B cell (primary cell): ENCODE data around the gene ARSJ.

Source experiments
- CTCF ChIP-seq: fragments of 200-600 bp; IDR thresholded peaks from one replicate; pipeline ENCODE4 v1.8.0; 2022; ENCODE audit warnings: antibody characterized with exemption, mild to moderate bottlenecking
- EZH2 ChIP-seq: IDR thresholded peaks from 2 replicates; pipeline ENCODE4 v1.6.1; 2012; ENCODE audit warnings: borderline replicate concordance, low read depth, mild to moderate bottlenecking, moderate library complexity, low read length; ENCODE audit not compliant: insufficient read depth, poor library complexity, severe bottlenecking

- no peak for TF ChIP-seq CTCF
- no peak for TF ChIP-seq EZH2
These were observed 7.6 kb downstream of the ARSJ start for GRCh38 chr4:113971706-113972360.
